Natural killer cell (primary cell): ENCODE data around the gene TMPRSS5. TPM values are rescaled to one million over a fixed set of nuclear protein-coding genes. Genes with fewer than 3 reads are reported as not detected.

Experiments
- total RNA-seq, 4 donors: library from RNA; stranded (reverse); fragments of 120-200 nt in 1 of 4; gene quantifications; one replicate each; pipeline versions ENCODE4 v1.2.3 to v1.2.4, GENCODE V29; 2013 to 2022

Gene TMPRSS5
- total RNA-seq, 3 donors from 2014 or later (not counting 1 experiment from before 2014, with no cell fraction given): 0.60 to 2.2 (median 1.1) TPM

Other genes starting within 250 kb of the TMPRSS5 start
- gene DRD2, start 230.9 kb downstream of the TMPRSS5 start, total RNA-seq: not detected
- 1 to 10 TPM; 5.8 to 9.6 (median 6.6) TPM for gene ZW10, start 67.4 kb upstream of the TMPRSS5 start, total RNA-seq
- gene CLDN25, start 73.5 kb upstream of the TMPRSS5 start, total RNA-seq: not detected
- 100 to 1,000 TPM; 118 to 160 (median 132) TPM for gene USP28, start 169.3 kb upstream of the TMPRSS5 start, total RNA-seq
- gene HTR3B, start 198.5 kb upstream of the TMPRSS5 start, total RNA-seq: not detected